ENCODE measurements around the gene FHOD1. TPM values are rescaled to one million over a fixed set of nuclear protein-coding genes. Genes with fewer than 3 reads are reported as not detected.

FHOD1 gene
- total RNA-seq, 2 donors from 2014 or later = 28.5 to 31.7 TPM

GRCh38 chr16:67259705-67260104 lies 12.4 kb upstream of the FHOD1 start:
- Histone ChIP-seq H3K4me3 (no peak overlapping the region), H3K36me3 (no peaks in the 10 kb centered on the region), H3K9me3 (no peaks in the 10 kb centered on the region), H3K4me1 (ENCODE audit: control insufficient read depth in 1 of 2, low read depth in 2 of 2) (no peaks in the 10 kb centered on the region), H3K27ac (no peak overlapping the region), H3K27me3 (replicated peaks; ENCODE audit: insufficient read depth) (no peaks in the 10 kb centered on the region)
- DNase-seq (ENCODE audit: low spot score) = no peak
- ATAC-seq (ENCODE audit: insufficient number of reproducible peaks, low FRiP score, low read depth) = no peak
- no peak for TF ChIP-seq CTCF (IDR thresholded peaks at IDR 0.05)

GRCh38 chr16:67258161-67258835 lies 11.0 kb upstream of the FHOD1 start:
- H3K27ac ChIP-seq = no peak overlapping the region
- no peaks in the 10 kb centered on the region for H3K36me3 ChIP-seq
- H3K9me3 ChIP-seq = no peaks in the 10 kb centered on the region
- ATAC-seq (ENCODE audit: insufficient number of reproducible peaks, low FRiP score, low read depth) = no peak
- no peak for DNase-seq (ENCODE audit: low spot score)
- no peak for TF ChIP-seq CTCF (IDR thresholded peaks at IDR 0.05)
- no peaks in the 10 kb centered on the region for H3K4me1 ChIP-seq (ENCODE audit: control insufficient read depth in 1 of 2, low read depth in 2 of 2)
- no peak overlapping the region for H3K4me3 ChIP-seq
- H3K27me3 ChIP-seq (replicated peaks; ENCODE audit: insufficient read depth) = no peaks in the 10 kb centered on the region

DNA sequence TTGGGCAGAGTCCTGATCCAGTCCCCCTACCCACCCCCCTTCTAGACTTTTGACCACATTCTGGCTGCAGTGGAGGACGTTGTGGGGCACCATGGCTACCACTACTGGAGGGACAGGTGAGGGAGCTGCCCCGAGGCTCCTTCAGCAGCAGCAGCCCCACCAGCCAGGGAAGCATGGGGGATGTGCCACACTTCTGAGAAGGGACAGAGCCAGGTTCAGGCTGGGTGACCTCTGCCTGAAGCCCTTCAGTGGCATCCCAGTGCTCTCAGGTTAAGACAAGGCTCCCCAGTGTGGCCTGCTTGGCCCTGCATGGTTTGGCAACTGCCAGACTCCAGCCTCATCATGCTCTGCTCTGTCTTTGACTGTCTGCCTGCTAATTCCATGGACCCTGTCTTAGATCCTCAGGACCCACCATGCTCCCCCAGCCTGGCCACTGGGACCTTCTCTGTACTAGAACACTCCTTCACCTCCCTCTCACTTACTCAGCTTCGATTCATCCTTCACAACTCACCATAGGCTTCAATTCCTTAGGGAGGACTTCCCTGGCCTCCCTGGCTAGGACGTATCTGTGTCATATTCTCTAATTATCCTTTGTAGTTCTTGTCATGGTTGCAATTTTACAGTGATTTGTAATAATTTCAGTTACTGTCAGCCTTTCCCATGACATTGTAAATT lies 10.3 kb upstream of the FHOD1 start:
- Histone ChIP-seq H3K9me3 (no peaks in the 10 kb centered on the region), H3K36me3 (no peaks in the 10 kb centered on the region), H3K4me1 (ENCODE audit: control insufficient read depth in 1 of 2, low read depth in 2 of 2) (no peaks in the 10 kb centered on the region), H3K27me3 (replicated peaks; ENCODE audit: insufficient read depth) (no peaks in the 10 kb centered on the region), H3K4me3 (no peak overlapping the region), H3K27ac (no peak overlapping the region)
- no peak for TF ChIP-seq CTCF (IDR thresholded peaks at IDR 0.05)
- DNase-seq (ENCODE audit: low spot score) (no peak), ATAC-seq (ENCODE audit: insufficient number of reproducible peaks, low FRiP score, low read depth) (no peak)

DNA sequence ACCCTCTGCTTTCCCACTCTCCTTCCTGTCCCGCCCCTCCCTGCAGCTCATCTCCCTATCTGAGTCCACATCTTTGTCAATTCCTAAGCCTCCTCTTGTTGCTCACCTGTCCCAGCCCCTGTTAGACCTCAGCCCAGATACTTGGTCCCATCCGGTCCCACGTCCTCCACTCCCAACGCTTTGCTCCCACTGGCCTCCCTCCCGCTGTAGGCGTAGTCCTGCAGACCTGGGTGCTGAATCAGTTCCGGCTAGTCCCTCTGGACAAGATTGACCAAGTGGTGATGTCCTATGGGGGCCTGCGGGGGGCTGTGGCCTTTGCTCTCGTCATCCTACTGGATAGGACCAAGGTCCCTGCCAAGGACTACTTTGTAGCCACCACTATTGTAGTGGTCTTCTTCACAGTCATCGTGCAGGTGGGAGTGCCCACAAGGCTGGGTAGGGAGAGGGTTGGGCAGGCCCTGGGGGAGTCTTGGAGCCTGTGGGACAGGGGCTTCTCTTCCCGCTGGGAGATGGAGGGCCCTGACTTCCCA lies 9.5 kb upstream of the FHOD1 start:
- ATAC-seq (ENCODE audit: insufficient number of reproducible peaks, low FRiP score, low read depth) (no peak), DNase-seq (ENCODE audit: low spot score) (no peak)
- no peaks in the 10 kb centered on the region for H3K4me1 ChIP-seq (ENCODE audit: control insufficient read depth in 1 of 2, low read depth in 2 of 2)
- H3K4me3 ChIP-seq = no peak overlapping the region
- H3K27ac ChIP-seq = no peak overlapping the region
- no peak for TF ChIP-seq CTCF (IDR thresholded peaks at IDR 0.05)
- H3K9me3 ChIP-seq = no peaks in the 10 kb centered on the region
- H3K27me3 ChIP-seq (replicated peaks; ENCODE audit: insufficient read depth) = no peaks in the 10 kb centered on the region
- no peaks in the 10 kb centered on the region for H3K36me3 ChIP-seq

DNA sequence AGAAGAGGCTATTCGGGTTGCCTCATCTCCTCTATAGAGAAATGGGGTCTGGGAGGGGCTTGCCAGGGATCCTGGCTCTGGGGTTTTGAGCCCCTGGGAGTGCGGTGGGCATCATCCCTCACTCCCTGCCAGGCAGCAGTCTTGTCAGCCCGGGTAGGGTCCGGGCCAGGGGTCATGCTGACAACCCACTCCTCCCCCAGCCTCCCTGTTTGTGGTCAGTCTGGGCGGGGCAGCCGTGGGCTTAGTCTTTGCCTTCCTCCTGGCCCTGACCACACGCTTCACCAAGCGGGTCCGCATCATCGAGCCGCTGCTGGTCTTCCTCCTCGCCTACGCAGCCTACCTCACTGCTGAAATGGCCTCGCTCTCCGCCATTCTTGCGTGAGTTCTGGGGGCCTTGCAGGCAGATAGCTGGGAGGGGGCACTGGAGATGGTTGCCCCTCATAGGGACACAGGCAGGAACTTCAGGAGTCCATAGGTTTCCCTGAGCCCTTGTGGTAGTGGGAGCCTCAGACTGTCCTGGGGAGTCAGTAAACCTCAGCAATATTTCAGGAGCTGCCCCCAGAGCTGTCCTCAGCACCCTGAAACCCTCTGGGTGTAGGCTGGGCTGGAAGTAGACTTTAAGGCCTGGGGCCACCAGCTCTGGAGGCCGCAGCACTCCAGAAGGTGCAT lies 8.4 kb upstream of the FHOD1 start:
- Histone ChIP-seq H3K27ac (no peak overlapping the region), H3K9me3 (no peaks in the 10 kb centered on the region), H3K4me1 (ENCODE audit: control insufficient read depth in 1 of 2, low read depth in 2 of 2) (no peaks in the 10 kb centered on the region), H3K4me3 (no peak overlapping the region), H3K36me3 (no peaks in the 10 kb centered on the region), H3K27me3 (replicated peaks; ENCODE audit: insufficient read depth) (no peaks in the 10 kb centered on the region)
- DNase-seq (ENCODE audit: low spot score) = no peak
- no peak for TF ChIP-seq CTCF (IDR thresholded peaks at IDR 0.05)
- no peak for ATAC-seq (ENCODE audit: insufficient number of reproducible peaks, low FRiP score, low read depth)
